B cell (primary cell): Measurements from ENCODE around the gene BEAN1. TPM values are rescaled to one million over a fixed set of nuclear protein-coding genes. Genes with fewer than 3 reads are reported as not detected.

Source experiments
- ATAC-seq: fragments of 200-7000 bp; cut with Tn5 transposase; one replicate; pipeline ENCODE4 v1.10.0; 2021; ENCODE audit warnings: low read depth, mild to moderate bottlenecking, moderate number of reproducible peaks, moderate library complexity
- CTCF ChIA-PET: fragments of 350-600 bp; sonication (Branson Sonifier 250); formaldehyde crosslinking; loops from one replicate; lab custom pipeline; 2021; ENCODE audit warnings: antibody characterized with exemption, inconsistent platforms; lab: Charles Lee
- POLR2A ChIA-PET: fragments of 350-600 bp; sonication (Branson Sonifier 250); formaldehyde crosslinking; loops from one replicate; lab custom pipeline; 2021; ENCODE audit warnings: antibody characterized with exemption; lab: Charles Lee
- DNase-seq: peaks from one replicate; pipeline ENCODE4 v3.0.0; 2013
- H2AFZ ChIP-seq: 2 replicates; pipeline ENCODE4 v1.6.1; 2012; ENCODE audit warnings: mild to moderate bottlenecking, low read depth, low read length; ENCODE audit not compliant: insufficient read depth, poor library complexity, severe bottlenecking
- H3K27ac ChIP-seq, 2 donors: 1 replicate in 1 of 2; 2 replicates in 1 of 2; pipeline ENCODE4 v1.5.1; 2012 to 2013; ENCODE audit warnings: low read length in 2 of 2, mild to moderate bottlenecking in 2 of 2, moderate library complexity in 1 of 2
- H3K27me3 ChIP-seq, 4 experiments: fragments of 200-600 bp in 1 of 4; sonication (generic) in 1 of 4; replicated peaks in 1 of 4; 1 replicate in 2 of 4; 2 replicates in 2 of 4; pipeline versions ENCODE4 v1.6.1 to v1.7.0; 2013 to 2016; ENCODE audit warnings: low read length in 3 of 4, mild to moderate bottlenecking in 2 of 4, mixed read lengths in 1 of 4, moderate library complexity in 1 of 4; ENCODE audit not compliant: insufficient read depth in 4 of 4, control insufficient read depth in 3 of 4; ENCODE audit errors: control extremely low read depth in 1 of 4
- H3K36me3 ChIP-seq, 2 experiments: replicated peaks in 1 of 2; 1 replicate in 1 of 2; 2 replicates in 1 of 2; pipeline versions ENCODE4 v1.6.1 to v1.7.1; 2013; ENCODE audit warnings: low read length in 1 of 2; ENCODE audit not compliant: insufficient read depth in 2 of 2, control insufficient read depth in 1 of 2; ENCODE audit errors: control extremely low read depth in 1 of 2, extremely low read depth in 1 of 2
- H3K4me1 ChIP-seq, 2 donors: fragments of 200-600 bp in 1 of 2; sonication (generic) in 1 of 2; 1 replicate in 1 of 2; 2 replicates in 1 of 2; pipeline versions ENCODE4 v1.5.1 to v1.6.1; 2013 to 2017; ENCODE audit warnings: low read length in 2 of 2; ENCODE audit not compliant: control insufficient read depth in 2 of 2, insufficient read depth in 2 of 2
- H3K4me2 ChIP-seq: replicated peaks from 2 replicates; pipeline ENCODE3; 2012; ENCODE audit warnings: mild to moderate bottlenecking, low read depth, low read length; ENCODE audit not compliant: poor library complexity, severe bottlenecking
- H3K4me3 ChIP-seq, 5 experiments: fragments of 200-600 bp in 1 of 5; sonication (generic) in 1 of 5; 1 replicate in 3 of 5; 2 replicates in 2 of 5; pipeline versions ENCODE4 v1.5.1 to v1.7.0; 2011 to 2016; ENCODE audit warnings: low read length in 4 of 5, mild to moderate bottlenecking in 4 of 5, low read depth in 2 of 5, control low read depth in 1 of 5, moderate library complexity in 1 of 5; ENCODE audit not compliant: insufficient read depth in 1 of 5; ENCODE audit errors: control extremely low read depth in 1 of 5, extremely low read depth in 1 of 5
- H3K79me2 ChIP-seq: fragments of 200-600 bp; sonication (generic); one replicate; pipeline ENCODE4 v1.6.0; 2016; ENCODE audit warnings: low read length; ENCODE audit not compliant: control insufficient read depth, insufficient read depth
- H3K9ac ChIP-seq: fragments of 200-600 bp; sonication (generic); 2 replicates; pipeline ENCODE4 v1.6.1; 2017; ENCODE audit warnings: mild to moderate bottlenecking, low read length, moderate library complexity
- H3K9me3 ChIP-seq, 3 donors: one replicate each; pipeline versions ENCODE4 v1.6.1 to v1.7.1; 2013; ENCODE audit warnings: low read length in 2 of 3; ENCODE audit not compliant: control insufficient read depth in 2 of 3, insufficient read depth in 1 of 3; ENCODE audit errors: control extremely low read depth in 1 of 3
- H4K20me1 ChIP-seq: 2 replicates; pipeline ENCODE4 v1.6.0; 2012; ENCODE audit warnings: mild to moderate bottlenecking, low read length; ENCODE audit not compliant: insufficient read depth, control insufficient read depth, poor library complexity, severe bottlenecking
- H3K27ac Mint-ChIP-seq: one replicate; pipeline ENCODE4 v1.8.0; 2021; ENCODE audit warnings: mixed read lengths
- H3K27me3 Mint-ChIP-seq: one replicate; pipeline ENCODE4 v1.8.0; 2021; ENCODE audit warnings: mixed read lengths
- H3K4me1 Mint-ChIP-seq: one replicate; pipeline ENCODE4 v1.8.0; 2021; ENCODE audit warnings: mixed read lengths
- H3K4me3 Mint-ChIP-seq: one replicate; pipeline ENCODE4 v1.8.0; 2021; ENCODE audit warnings: mixed read lengths
- H3K9me3 Mint-ChIP-seq: one replicate; pipeline ENCODE4 v1.8.0; 2022; ENCODE audit warnings: mixed read lengths; ENCODE audit not compliant: insufficient read depth
- CTCF ChIP-seq: fragments of 200-600 bp; IDR thresholded peaks from one replicate; pipeline ENCODE4 v1.8.0; 2022; ENCODE audit warnings: antibody characterized with exemption, mild to moderate bottlenecking
- EZH2 ChIP-seq: IDR thresholded peaks from 2 replicates; pipeline ENCODE4 v1.6.1; 2012; ENCODE audit warnings: borderline replicate concordance, low read depth, mild to moderate bottlenecking, moderate library complexity, low read length; ENCODE audit not compliant: insufficient read depth, poor library complexity, severe bottlenecking
- WGBS: methylation state at CpG from one replicate; pipeline ENCODE4 v1.1.5; 2013; ENCODE audit warnings: missing lambda C conversion rate; ENCODE audit not compliant: insufficient coverage; 5-methylcytosine and 5-hydroxymethylcytosine counted together
- intact Hi-C: fragments of 100-400 bp; cut with micrococcal nuclease; formaldehyde crosslinking; loops from one replicate; pipeline ENCODE4 v1.10.0; 2022
- polyA plus RNA-seq: library from polyadenylated mRNA; depleted of rRNA; stranded (reverse); fragments of >200 nt; gene quantifications from 2 replicates; pipeline ENCODE4 v1.2.3, GENCODE V29; 2012
- total RNA-seq, 2 donors: library from RNA; stranded (reverse); fragments of 120-200 nt in 1 of 2; gene quantifications; 1 replicate in 1 of 2; 2 replicates in 1 of 2; pipeline versions ENCODE4 v1.2.3 to v1.2.4, GENCODE V29; 2013 to 2022

BEAN1 gene
- total and polyA plus RNA-seq, 2 donors (not counting 1 experiment from before 2014, with no cell fraction given), result not detected

- Mint-ChIP-seq H3K4me3 (no peak overlapping the region), H3K27me3 (peaks cover 46% of the 10 kb centered on the region), H3K4me1 (peaks cover 20% of the 10 kb centered on the region), H3K9me3 (peaks cover 2% of the 10 kb centered on the region), H3K27ac (no peak overlapping the region)
- Histone ChIP-seq H3K27ac (no peak overlapping the region), H3K79me2 (no peaks in the 10 kb centered on the region), H3K4me2 (no peak overlapping the region), H4K20me1 (no peaks in the 10 kb centered on the region), H3K27me3 (peaks cover 0 to 31% (median 7%) of the 10 kb centered on the region in 4 experiments), H3K36me3 (no peaks in the 10 kb centered on the region), H3K4me1 (peaks cover 10 to 12% of the 10 kb centered on the region in 2 donors), H2AFZ (no peak overlapping the region), H3K4me3 (no peak overlapping the region), H3K9me3 (peaks cover 0 to 8% (median 7%) of the 10 kb centered on the region in 3 donors), H3K9ac (no peak overlapping the region)
- TF ChIP-seq EZH2, result no peak
- no peak for TF ChIP-seq CTCF
- DNase-seq (no peak), ATAC-seq (no peak)
- intact Hi-C loops, result no loop called here
- ChIA-PET POLR2A (no interaction called here), CTCF (no interaction called here)
- WGBS, result no CpG with 5 or more reads among the region's 1 CpG
Observed at GRCh38 chr16:66420396-66420795, 6.7 kb upstream of the BEAN1 start.

GRCh38 chr16:66421891-66422290, 5.2 kb upstream of the BEAN1 start:
- Histone ChIP-seq H3K36me3 (no peaks in the 10 kb centered on the region), H3K9me3 (peaks cover 0 to 7% (median 5%) of the 10 kb centered on the region in 3 donors), H3K4me2 (no peak overlapping the region), H3K4me1 (peaks cover 15 to 20% of the 10 kb centered on the region in 2 donors), H3K9ac (no peak overlapping the region), H4K20me1 (no peaks in the 10 kb centered on the region), H3K79me2 (no peaks in the 10 kb centered on the region), H3K27ac (no peak overlapping the region), H3K27me3 (peaks cover 0 to 42% (median 16%) of the 10 kb centered on the region in 4 experiments), H2AFZ (no peak overlapping the region), H3K4me3 (no peak overlapping the region)
- ChIA-PET CTCF (no interaction called here), POLR2A (no interaction called here)
- WGBS, result 86% methylated on average over 2 of the region's 6 CpGs
- Mint-ChIP-seq H3K4me1 (peaks cover 20% of the 10 kb centered on the region), H3K4me3 (no peak overlapping the region), H3K9me3 (peaks cover 2% of the 10 kb centered on the region), H3K27me3 (peaks cover 54% of the 10 kb centered on the region), H3K27ac (no peak overlapping the region)
- ATAC-seq, result no peak
- intact Hi-C loops, result no loop called here
- TF ChIP-seq CTCF (no peak), EZH2 (no peak)
- no peak for DNase-seq
